ENCODE measurements around the gene MAGI3. TPM values are rescaled to one million over a fixed set of nuclear protein-coding genes. Genes with fewer than 3 reads are reported as not detected.
A peak's percentile ranks its signal among the peaks of the same experiment; 100 is the strongest.

MAGI3 gene
- total and polyA plus RNA-seq, 8 donors, result 4.6 to 24.2 (median 15.6) TPM

DNA sequence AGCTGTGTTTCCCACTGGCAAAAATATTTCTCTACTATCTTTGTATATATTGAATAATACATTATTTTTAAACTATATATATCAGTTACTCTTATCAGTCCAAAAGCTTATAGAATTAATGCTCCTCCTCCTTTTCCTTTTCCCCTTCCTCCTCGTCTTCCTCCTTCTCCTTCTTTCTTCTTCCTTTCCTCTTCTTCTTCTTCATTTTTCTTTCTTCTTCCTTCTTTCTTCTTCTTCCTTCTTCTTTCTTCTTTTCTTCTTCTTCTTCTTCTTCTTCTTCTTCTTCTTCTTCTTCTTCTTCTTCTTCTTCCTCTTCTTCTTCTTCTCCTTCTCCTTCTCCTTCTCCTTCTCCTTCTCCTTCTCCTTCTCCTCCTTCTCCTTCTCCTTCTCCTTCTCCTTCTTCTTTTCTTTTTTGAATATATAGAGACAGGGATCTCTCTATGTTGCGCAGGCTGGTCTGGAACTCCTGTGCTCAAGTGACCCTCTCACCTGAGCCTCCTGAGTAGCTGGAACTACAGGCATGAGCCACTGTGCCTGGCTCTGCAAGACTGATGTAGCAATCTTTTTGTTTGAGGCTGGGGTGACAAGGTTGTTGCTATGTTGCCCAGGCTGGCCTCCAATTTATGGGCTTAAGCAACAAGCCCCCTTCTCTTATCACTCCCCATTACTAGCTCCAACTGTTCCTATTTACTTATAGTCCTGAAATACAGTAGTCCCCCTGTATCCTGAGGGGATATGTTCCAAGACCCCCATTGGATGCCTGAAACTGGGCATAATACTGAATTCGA lies 47.4 kb downstream of the MAGI3 start:
- Histone ChIP-seq H3K27ac (no peak overlapping the region), H3K36me3 (no peaks in the 10 kb centered on the region), H3K4me3 (no peak overlapping the region), H3K9me3 (no peaks in the 10 kb centered on the region), H3K4me1 (peaks cover 32 to 36% (median 34%) of the 10 kb centered on the region in 3 donors), H3K27me3 (no peaks in the 10 kb centered on the region)
- ATAC-seq, result no peak
- intact Hi-C loops (cut with DNase I), result no loop called here
- TF ChIP-seq, protein P1, sequence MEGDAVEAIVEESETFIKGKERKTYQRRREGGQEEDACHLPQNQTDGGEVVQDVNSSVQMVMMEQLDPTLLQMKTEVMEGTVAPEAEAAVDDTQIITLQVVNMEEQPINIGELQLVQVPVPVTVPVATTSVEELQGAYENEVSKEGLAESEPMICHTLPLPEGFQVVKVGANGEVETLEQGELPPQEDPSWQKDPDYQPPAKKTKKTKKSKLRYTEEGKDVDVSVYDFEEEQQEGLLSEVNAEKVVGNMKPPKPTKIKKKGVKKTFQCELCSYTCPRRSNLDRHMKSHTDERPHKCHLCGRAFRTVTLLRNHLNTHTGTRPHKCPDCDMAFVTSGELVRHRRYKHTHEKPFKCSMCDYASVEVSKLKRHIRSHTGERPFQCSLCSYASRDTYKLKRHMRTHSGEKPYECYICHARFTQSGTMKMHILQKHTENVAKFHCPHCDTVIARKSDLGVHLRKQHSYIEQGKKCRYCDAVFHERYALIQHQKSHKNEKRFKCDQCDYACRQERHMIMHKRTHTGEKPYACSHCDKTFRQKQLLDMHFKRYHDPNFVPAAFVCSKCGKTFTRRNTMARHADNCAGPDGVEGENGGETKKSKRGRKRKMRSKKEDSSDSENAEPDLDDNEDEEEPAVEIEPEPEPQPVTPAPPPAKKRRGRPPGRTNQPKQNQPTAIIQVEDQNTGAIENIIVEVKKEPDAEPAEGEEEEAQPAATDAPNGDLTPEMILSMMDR (IDR thresholded peaks at IDR 0.05), result no peak
- WGBS, 2 donors, result 90 to 91% methylated on average over 3 of the region's 3 CpGs
- no peak for DNase-seq
- no peak for FAIRE-seq

- intact Hi-C loops (cut with DNase I), result no loop called here
- no peaks in the 10 kb centered on the region for H3K9me3 ChIP-seq
- no peaks in the 10 kb centered on the region for H3K27me3 ChIP-seq
- TF ChIP-seq, protein P1 (IDR thresholded peaks at IDR 0.05), result no peak
- no peaks in the 10 kb centered on the region for H3K36me3 ChIP-seq
- H3K4me1 ChIP-seq, result peaks cover 26 to 30% (median 28%) of the 10 kb centered on the region in 3 donors
- DNase-seq (no peak), FAIRE-seq (no peak), ATAC-seq (peak in 2 of 4 donors; percentile 20 to 27)
- 57 to 59% methylated on average over 3 of the region's 3 CpGs for WGBS, 2 donors
- H3K4me3 ChIP-seq, result no peak overlapping the region
- no peak overlapping the region for H3K27ac ChIP-seq
Observed at GRCh38 chr1:113438505-113439276, 48.4 kb downstream of the MAGI3 start.

DNA sequence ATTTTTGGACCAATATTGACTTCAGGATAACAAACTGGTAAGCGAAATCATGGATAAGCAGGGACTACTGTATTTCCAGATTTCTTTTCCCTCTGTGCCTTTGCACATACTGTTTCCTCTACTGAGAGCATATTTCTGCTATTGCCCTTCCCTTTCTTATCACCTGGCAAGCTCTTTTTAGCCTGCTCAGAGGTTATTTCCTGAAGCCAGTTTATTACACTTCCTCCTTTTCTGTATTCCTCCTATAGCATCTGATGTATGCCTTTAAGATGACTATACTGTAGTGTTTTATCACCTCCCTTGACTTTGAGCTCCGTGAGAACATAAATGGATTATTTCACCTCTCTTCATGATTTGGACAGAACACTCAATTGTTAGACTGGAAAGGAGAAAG lies 49.0 kb downstream of the MAGI3 start:
- no peak overlapping the region for H3K4me3 ChIP-seq
- no peak for DNase-seq
- intact Hi-C loops (cut with DNase I), result no loop called here
- H3K36me3 ChIP-seq, result no peaks in the 10 kb centered on the region
- H3K9me3 ChIP-seq, result no peaks in the 10 kb centered on the region
- H3K27ac ChIP-seq, result no peak overlapping the region
- H3K27me3 ChIP-seq, result no peaks in the 10 kb centered on the region
- 65 to 80% methylated on average over 2 of the region's 2 CpGs for WGBS, 2 donors
- ATAC-seq, result peak in 3 of 4 donors; percentile 27 to 42 (median 39)
- TF ChIP-seq, protein P1 (IDR thresholded peaks at IDR 0.05), result no peak
- H3K4me1 ChIP-seq, result peaks cover 20 to 24% (median 23%) of the 10 kb centered on the region in 3 donors
- peak; percentile 56 for FAIRE-seq

GRCh38 chr1:113442131-113442530 lies 51.8 kb downstream of the MAGI3 start:
- TF ChIP-seq, protein P1 (IDR thresholded peaks at IDR 0.05), result no peak
- no peaks in the 10 kb centered on the region for H3K36me3 ChIP-seq
- no peaks in the 10 kb centered on the region for H3K9me3 ChIP-seq
- H3K4me1 ChIP-seq, result peaks cover 5 to 15% (median 11%) of the 10 kb centered on the region in 3 donors
- H3K27me3 ChIP-seq, result no peaks in the 10 kb centered on the region
- 50 to 55% methylated on average over 2 of the region's 2 CpGs for WGBS, 2 donors
- ATAC-seq (no peak), FAIRE-seq (no peak), DNase-seq (no peak)
- intact Hi-C loops (cut with DNase I), result no loop called here
- H3K4me3 ChIP-seq, result no peak overlapping the region
- H3K27ac ChIP-seq, result no peak overlapping the region

Data from pancreas (tissue), 10 donors.